WTC11 (cell line): ENCODE results near the gene WWP2.

Experiments used
- NFE2L1 ChIP-seq: sonication (generic); formaldehyde crosslinking; IDR thresholded peaks from 2 replicates; pipeline ENCODE4 v1.8.1; 2023; ENCODE audit warnings: missing genetic modification reagents
- SMAD3 ChIP-seq: sonication (generic); formaldehyde crosslinking; IDR thresholded peaks from 2 replicates; pipeline ENCODE4 v1.8.0; 2022; ENCODE audit warnings: missing genetic modification reagents, mild to moderate bottlenecking, borderline replicate concordance
- SOX15 ChIP-seq: fragments of 250-450 bp; sonication (Bioruptor Pico); IDR thresholded peaks from 2 replicates; pipeline ENCODE4 v1.9.0; 2021; ENCODE audit warnings: mild to moderate bottlenecking
- TF ChIP-seq, protein P1 (sequence below): fragments of 200-600 bp; IDR thresholded peaks from 2 replicates; pipeline ENCODE4 v1.8.0; 2022; ENCODE audit warnings: antibody characterized with exemption
- TF ChIP-seq, protein P2 (sequence below): sonication (generic); formaldehyde crosslinking; IDR thresholded peaks from 2 replicates; pipeline ENCODE4 v1.8.1; 2023; ENCODE audit warnings: mild to moderate bottlenecking, missing genetic modification reagents, moderate library complexity
- TF ChIP-seq, protein P3 (sequence below): sonication (generic); formaldehyde crosslinking; IDR thresholded peaks from 2 replicates; pipeline ENCODE4 v1.8.0; 2022; ENCODE audit warnings: mild to moderate bottlenecking, missing genetic modification reagents

DNA sequence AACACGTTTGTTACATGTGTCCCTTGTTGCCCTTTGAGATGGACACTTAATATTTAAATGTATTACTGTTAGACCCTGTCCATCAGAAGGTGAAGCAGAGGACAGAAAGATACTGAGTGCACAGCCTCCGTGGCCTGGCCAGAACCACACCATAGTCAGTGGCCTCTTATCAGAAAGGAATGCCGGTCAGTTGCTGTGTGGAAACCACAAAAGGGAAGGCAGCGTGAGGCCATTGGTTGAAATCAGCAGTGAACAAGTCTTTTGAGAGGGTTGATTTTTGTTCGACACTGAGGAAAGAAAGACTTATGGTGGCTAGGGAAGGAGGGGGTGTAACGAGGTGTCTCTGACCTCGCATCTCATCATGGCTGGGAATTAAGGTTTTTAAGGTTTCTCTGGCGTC, 103.6 kb downstream of the WWP2 start:
- TF ChIP-seq, protein P1, sequence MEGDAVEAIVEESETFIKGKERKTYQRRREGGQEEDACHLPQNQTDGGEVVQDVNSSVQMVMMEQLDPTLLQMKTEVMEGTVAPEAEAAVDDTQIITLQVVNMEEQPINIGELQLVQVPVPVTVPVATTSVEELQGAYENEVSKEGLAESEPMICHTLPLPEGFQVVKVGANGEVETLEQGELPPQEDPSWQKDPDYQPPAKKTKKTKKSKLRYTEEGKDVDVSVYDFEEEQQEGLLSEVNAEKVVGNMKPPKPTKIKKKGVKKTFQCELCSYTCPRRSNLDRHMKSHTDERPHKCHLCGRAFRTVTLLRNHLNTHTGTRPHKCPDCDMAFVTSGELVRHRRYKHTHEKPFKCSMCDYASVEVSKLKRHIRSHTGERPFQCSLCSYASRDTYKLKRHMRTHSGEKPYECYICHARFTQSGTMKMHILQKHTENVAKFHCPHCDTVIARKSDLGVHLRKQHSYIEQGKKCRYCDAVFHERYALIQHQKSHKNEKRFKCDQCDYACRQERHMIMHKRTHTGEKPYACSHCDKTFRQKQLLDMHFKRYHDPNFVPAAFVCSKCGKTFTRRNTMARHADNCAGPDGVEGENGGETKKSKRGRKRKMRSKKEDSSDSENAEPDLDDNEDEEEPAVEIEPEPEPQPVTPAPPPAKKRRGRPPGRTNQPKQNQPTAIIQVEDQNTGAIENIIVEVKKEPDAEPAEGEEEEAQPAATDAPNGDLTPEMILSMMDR, result no peak
- TF ChIP-seq SMAD3 (CRISPR knock-in tag) (no peak), NFE2L1 (CRISPR knock-in tag) (no peak), SOX15 (CRISPR knock-in tag) (no peak)
- TF ChIP-seq, protein P2, sequence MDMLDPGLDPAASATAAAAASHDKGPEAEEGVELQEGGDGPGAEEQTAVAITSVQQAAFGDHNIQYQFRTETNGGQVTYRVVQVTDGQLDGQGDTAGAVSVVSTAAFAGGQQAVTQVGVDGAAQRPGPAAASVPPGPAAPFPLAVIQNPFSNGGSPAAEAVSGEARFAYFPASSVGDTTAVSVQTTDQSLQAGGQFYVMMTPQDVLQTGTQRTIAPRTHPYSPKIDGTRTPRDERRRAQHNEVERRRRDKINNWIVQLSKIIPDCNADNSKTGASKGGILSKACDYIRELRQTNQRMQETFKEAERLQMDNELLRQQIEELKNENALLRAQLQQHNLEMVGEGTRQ (CRISPR knock-in tag), result no peak
- TF ChIP-seq, protein P3, sequence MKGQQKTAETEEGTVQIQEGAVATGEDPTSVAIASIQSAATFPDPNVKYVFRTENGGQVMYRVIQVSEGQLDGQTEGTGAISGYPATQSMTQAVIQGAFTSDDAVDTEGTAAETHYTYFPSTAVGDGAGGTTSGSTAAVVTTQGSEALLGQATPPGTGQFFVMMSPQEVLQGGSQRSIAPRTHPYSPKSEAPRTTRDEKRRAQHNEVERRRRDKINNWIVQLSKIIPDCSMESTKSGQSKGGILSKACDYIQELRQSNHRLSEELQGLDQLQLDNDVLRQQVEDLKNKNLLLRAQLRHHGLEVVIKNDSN (CRISPR knock-in tag), result no peak
